ENCODE results near the gene MTA2.

MTA2 gene

DNA sequence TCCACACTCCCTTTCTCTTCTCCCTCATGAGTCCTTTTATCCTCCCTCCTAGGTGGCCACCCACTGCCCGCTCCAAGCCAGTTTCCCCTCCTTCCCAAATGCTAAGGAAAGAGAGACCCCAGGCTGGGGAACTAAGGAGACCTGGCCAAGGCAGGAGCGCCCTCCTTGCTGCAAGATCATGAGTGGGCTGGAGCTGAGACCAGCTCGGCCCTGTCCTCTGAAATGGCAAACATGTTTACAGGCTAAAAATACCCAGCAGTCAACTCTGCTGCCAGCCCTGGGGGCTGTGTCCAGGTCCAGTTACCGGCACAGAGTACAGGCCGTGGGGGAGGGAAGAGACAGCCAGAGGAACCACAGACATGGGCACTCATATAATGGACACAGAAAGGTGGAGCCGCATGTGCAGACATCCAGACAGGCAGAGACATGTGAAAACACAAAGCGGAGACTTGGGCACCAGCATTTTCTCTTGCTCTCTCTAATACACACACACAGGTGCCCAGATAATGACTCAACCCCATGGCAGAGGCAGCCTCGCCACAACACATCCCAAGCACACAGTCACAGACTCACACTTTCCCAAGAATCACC is 53.9 kb downstream of the MTA2 start:
- TF ChIP-seq, protein P1, sequence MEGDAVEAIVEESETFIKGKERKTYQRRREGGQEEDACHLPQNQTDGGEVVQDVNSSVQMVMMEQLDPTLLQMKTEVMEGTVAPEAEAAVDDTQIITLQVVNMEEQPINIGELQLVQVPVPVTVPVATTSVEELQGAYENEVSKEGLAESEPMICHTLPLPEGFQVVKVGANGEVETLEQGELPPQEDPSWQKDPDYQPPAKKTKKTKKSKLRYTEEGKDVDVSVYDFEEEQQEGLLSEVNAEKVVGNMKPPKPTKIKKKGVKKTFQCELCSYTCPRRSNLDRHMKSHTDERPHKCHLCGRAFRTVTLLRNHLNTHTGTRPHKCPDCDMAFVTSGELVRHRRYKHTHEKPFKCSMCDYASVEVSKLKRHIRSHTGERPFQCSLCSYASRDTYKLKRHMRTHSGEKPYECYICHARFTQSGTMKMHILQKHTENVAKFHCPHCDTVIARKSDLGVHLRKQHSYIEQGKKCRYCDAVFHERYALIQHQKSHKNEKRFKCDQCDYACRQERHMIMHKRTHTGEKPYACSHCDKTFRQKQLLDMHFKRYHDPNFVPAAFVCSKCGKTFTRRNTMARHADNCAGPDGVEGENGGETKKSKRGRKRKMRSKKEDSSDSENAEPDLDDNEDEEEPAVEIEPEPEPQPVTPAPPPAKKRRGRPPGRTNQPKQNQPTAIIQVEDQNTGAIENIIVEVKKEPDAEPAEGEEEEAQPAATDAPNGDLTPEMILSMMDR (IDR thresholded peaks at IDR 0.05; ENCODE audit: insufficient read depth, missing control alignments): no peak
- FAIRE-seq: no peak
- DNase-seq (ENCODE audit: insufficient read length, low spot score): no peak

DNA sequence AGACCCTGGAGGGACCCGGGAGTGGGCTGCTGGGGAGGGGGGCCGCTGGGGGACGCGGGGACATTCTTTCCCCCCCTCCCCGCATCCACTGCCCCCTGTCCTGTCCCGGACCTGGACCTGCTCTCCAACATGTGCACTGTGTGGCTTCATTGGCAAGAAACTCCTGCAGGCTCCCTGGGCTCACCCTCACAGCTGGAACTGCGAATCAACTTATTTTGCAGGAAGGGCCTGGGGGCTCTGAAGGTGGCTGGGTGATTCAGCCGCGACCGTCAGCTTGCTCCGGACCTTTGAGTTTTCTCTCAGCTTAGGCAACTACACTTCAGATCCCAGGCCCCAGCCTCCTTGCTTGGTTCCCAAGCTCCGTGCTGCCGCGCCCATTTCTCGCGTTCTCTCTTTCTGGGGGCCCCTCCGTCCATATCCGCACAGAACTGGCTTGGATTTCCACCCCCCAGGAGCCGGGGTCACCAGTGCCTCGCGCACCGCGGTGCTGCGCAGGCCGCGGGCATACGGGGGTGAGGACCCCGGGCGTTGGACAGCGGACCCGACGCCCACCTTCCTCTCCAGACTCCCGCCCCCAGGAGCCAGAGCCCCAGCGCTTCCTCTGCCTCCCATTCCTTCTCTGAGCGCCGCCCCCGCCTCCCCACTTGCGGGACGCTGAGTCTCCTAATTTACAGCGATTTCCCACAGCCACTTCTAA is 54.6 kb downstream of the MTA2 start:
- no peak for DNase-seq (ENCODE audit: insufficient read length, low spot score)
- no peak for FAIRE-seq
- TF ChIP-seq, protein P1 (IDR thresholded peaks at IDR 0.05; ENCODE audit: insufficient read depth, missing control alignments): no peak

DNA sequence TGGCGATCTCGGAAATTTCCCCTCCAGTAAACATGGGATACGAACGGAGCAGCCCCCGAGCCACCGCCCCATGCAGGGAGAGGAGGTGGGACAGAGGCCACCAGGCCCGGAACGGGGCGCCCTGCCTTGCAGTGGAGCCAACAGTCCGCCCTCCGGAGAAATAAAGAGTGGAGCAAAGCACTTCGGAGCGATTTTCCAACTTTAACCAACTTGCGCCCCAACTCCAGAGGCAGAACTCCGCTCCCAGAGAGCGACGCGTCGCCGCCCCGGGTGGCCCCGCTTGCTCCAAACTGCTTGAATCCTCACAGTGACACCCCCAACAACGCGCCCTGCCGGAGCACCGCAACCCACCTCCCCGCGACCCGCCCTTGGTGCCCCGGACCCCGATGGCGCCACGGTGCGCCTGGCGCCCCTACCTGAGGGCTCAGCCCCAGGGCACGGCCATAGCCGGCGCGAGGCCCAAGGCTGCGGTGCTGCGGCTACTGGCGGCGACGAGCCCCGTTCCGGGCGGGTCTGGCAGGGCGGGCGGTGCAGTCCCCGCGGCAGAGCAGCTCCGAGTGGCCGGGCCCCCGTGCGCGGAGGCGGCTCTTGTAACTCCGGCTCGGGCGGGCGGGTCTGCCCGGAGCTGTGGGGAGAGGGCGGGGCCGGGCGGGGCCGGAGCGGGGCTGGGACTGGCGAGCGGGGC is 55.3 kb downstream of the MTA2 start, which contains the start of gene AHNAK:
Gene AHNAK, minus strand, starts transcription at position 563 of the 685 bp plus-strand sequence. CDS start 10,708 bp downstream, outside the sequence.
- TF ChIP-seq, protein P1 (IDR thresholded peaks at IDR 0.05; ENCODE audit: insufficient read depth, missing control alignments): no peak
- no peak for FAIRE-seq
- DNase-seq (ENCODE audit: insufficient read length, low spot score): no peak

DNA sequence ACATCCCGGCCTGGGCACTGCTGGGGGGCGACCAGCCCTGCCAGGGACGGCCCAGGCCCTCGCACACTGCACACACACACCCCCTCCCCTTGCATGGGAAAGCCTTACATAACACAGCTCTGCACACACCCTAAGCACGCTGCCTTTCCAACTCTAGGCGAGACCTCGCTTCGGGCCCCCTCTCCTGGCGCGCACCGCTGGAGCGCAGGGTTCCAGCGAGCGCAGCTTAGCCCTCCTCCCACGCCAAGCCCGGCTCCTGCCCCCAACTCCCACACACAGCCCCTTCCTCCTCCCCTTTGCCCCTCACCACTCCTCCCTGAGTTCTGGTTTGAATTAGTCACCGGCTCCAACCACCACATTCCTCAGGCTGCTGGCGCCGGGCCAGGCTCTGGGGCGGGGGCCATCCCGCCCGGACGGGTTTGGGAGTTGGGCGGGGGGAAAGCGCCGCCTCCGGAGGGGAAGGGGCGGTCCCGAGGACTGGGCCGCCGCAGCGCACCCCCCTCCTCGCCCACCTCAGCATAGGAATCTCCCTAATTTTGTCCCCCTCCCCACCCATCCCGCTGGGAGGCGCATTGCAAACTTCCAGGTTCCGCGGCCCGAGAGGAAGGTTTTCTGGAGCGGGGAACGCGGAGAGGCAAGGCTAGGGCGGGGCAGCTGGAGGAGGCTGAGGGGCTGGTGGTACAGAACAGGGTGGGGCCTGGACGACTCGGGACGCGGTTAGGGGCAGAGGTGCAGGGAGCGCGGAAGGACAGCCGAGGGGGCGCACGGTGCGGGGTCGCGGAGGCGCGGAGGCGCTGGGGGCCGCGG is 56.0 kb downstream of the MTA2 start:
- TF ChIP-seq, protein P1 (IDR thresholded peaks at IDR 0.05; ENCODE audit: insufficient read depth, missing control alignments): peak; percentile 5
- no peak for FAIRE-seq
- DNase-seq (ENCODE audit: insufficient read length, low spot score): no peak

DNA sequence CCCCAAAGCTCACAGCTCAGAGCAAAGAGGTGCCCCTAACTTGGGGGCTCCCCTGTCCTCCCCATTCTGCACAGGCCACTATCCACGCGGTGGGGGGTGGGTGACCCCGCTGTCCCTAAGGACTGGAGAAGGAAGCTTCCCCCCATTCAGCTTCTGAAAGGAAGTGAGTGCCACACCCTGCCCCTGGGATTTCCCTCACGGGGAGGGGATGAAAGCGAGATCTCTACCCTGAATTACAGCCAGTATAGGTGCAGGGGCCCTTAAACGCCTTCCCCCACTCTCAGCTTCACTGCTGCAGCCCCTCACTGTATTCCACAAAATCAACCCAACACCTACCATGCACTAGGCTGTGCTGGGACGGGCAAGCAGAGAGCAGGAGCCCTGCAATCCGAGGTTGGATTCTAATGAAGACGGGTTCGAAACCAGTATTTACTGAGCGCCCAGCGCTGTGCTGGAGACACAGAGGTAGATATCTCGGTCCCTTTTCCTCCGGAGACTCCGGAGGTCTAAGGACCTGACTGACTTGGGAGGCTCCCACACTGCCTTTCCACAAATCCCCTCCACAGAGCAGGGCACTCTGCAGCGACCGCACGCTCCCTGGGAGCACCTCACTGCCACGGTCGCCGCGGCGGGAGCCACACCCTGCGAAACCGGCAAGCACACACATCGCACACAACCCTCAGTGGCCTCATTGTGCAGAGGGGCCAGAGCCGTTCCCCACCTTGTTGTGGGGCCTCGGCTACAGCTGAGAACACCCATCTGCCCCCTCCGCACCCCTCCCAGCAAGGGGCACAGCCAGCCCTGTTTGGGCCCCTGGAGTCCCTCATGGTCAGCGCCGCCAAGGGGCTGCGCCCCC is 56.9 kb downstream of the MTA2 start:
- FAIRE-seq (no peak), DNase-seq (ENCODE audit: insufficient read length, low spot score) (no peak)
- TF ChIP-seq, protein P1 (IDR thresholded peaks at IDR 0.05; ENCODE audit: insufficient read depth, missing control alignments): no peak

DNA sequence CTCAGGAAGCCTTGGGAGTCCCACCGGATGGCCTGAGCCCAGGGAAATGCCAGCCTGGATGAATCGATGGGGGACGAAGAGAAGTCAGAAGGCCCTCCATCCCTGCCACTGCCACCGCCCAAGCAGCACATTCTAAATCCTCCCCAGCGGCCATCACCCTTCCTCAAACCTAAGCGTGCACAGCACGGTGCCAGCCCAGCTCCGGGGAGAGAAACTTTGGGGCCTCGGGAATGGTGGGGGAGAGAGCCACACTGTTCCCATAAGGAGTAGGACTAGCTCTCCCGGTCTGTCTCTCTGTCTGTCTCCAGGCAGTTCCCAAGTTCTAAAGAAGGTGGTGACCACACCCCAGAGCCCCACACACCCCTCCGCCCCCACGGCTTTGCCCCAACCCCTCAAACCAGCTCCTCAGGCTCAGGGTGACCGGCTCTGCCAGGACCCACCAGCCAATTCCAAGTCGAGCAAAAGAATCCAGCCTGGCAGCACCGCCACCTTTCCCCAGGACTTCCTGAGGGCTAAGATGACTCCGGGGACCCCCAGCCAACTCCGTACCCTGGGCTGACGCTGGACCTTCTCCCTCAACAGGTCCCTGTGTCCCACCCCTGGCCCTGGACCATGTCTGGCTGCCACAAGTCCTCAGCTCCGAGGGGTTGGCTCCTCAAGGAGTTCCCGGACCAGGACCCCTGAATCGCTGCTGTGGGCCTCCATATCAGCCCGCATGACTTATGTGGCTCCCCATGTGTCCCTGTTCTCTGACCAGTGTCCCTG is 57.8 kb downstream of the MTA2 start:
- no peak for FAIRE-seq
- DNase-seq (ENCODE audit: insufficient read length, low spot score): no peak
- TF ChIP-seq, protein P1 (IDR thresholded peaks at IDR 0.05; ENCODE audit: insufficient read depth, missing control alignments): no peak

All from D721Med (cell line).